ENCODE results near the gene DTX3L. TPM values are rescaled to one million over a fixed set of nuclear protein-coding genes. Genes with fewer than 3 reads are reported as not detected.

The DTX3L gene
- total and polyA plus RNA-seq, 9 of the 15 experiments (the other 6 are each of a cell fraction or from before 2014, with no cell fraction given) = 2.3 to 6.5 (median 3.0) TPM

- TF ChIP-seq CHD7 (IDR thresholded peaks at IDR 0.05; ENCODE audit: low read depth, low read length) (no peak), SRSF1 (IDR thresholded peaks at IDR 0.05; ENCODE audit: low read depth, low read length) (no peak), ZNF512 (tag; IDR thresholded peaks at IDR 0.05) (no peak), KDM2B (CRISPR knock-in tag; IDR thresholded peaks at IDR 0.05) (no peak), KHSRP (IDR thresholded peaks at IDR 0.05) (no peak), CREB3 (tag; conservative IDR thresholded peaks at IDR 0.05; ENCODE audit: low read depth) (no peak), THAP12 (CRISPR knock-in tag; IDR thresholded peaks at IDR 0.05) (no peak), TSC22D4 (tag; IDR thresholded peaks at IDR 0.05) (no peak), SMARCA4 (IDR thresholded peaks at IDR 0.05) (no peak)
These were observed 11.0 kb upstream of the DTX3L start (continued) for GRCh38 chr3:122553171-122553570.

All from K562 (cell line).